HG03565 (cell line): ENCODE measurements around the gene VSNL1.

ENCODE experiments used
- ATAC-seq: cut with Tn5 transposase; IDR thresholded peaks from one replicate; pipeline ENCODE4 v1.9.1; 2021; ENCODE audit warnings: mild to moderate bottlenecking, moderate library complexity; ENCODE audit not compliant: unreplicated experiment

VSNL1 gene

DNA sequence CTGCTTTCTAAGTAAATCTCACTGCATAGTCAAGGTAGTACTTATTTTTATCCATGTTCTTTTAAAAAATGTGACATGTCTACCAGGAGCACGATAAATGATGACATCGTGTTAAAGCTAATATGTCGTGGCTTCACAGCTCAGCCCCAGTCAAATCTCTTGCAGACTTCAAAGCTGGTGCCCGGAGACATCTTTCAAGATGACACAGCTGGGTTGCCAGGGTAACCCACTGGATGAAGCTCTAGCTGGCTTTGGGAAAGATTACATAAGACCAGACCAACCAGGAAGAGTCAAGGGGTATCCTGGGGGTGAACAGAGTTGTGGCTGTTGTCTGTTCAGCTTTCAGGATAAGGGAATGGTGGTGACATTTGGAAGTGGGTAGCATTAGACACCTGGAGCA is 67.8 kb downstream of the VSNL1 start:
- ATAC-seq, result no peak

DNA sequence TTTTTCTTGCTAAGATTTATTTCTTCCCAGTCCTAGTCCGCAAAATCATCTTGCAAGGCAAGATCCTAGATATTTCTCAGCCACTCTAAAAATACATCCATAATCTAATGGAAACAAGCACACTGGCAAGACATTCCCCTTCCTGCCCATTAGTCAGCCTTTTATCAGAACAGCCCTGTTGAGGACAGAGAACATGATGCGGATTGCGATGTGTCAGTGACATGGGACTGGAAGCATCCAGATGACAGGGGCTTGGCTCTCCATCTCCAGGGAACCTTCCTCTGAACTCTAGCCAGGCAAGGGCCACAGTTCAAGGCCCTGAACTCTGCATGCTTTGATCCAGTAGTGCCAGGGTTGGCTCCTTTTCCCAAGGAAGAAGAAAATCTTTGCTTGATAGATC is 70.0 kb downstream of the VSNL1 start:
- ATAC-seq, result no peak

DNA sequence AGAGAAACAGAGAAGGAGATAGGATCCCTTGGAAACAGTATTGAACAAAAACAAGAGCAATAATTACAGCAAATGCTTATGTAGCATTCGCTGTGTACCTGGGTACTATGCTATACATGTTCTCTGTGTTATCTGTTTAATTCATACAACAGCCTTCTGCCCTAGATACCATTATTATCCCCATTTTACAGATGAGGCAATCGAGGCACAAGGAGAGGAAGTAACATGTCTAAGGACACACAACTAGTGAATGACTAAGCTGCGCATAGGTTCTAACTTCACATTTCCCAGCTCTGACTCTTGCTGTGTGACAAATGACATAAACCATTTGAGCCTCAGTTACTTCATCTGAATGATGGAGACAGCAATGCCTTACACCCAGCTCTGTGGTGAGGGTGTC is 70.5 kb downstream of the VSNL1 start:
- ATAC-seq, result no peak

DNA sequence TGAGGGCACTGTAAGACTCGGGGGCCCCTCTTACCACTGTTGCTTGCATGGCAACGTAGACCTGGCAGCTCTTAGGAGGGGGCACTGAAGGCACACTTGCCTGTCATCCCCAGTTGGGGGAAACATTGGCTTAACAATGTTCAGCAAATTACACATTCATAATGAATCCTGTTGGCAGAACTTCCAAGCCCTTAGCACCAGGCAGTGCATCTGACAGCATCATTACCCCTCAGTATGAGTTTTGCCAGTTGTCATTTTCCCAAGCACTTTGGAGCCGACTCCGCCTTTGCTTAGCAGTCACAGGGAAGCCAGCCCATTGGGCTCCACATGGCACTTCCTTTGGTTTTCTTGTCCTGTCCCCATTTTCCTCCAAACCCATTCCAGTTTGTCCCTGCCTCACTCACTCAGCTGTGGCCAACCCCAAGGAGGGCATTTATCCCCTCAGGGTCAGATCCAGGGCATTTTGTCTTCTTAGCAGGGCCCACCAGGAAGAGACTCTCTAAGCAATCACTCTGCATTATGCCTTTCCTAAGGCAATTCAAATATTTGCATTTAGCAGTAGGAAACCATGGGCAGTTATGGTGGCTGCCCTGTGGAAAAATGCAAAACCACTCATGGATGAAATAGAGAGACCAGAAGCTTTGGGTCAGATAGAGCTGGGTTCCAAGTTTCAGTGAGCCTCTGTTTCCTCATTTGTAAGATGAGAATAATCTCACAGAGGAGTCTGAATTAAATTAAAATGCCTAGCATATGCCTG is 73.9 kb downstream of the VSNL1 start:
- no peak for ATAC-seq

DNA sequence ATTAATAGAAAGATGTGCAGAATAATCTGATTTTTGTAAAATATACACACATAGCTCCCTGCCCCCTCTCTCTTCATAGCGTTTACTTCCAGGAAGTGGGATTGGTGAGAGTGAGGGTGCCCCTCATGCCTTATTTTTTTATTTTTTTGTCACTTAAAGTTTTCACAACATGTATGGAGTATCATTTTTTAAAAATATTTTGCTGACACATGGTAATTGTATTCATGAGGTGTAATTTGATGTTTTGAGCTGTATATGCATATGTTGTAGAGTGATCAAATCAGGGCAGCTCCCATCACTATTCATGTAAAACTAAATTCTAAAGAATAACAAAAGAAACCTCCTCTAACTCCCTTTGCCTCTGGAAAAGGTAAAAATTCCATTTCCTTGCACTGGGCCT is 74.7 kb downstream of the VSNL1 start:
- ATAC-seq, result no peak

DNA sequence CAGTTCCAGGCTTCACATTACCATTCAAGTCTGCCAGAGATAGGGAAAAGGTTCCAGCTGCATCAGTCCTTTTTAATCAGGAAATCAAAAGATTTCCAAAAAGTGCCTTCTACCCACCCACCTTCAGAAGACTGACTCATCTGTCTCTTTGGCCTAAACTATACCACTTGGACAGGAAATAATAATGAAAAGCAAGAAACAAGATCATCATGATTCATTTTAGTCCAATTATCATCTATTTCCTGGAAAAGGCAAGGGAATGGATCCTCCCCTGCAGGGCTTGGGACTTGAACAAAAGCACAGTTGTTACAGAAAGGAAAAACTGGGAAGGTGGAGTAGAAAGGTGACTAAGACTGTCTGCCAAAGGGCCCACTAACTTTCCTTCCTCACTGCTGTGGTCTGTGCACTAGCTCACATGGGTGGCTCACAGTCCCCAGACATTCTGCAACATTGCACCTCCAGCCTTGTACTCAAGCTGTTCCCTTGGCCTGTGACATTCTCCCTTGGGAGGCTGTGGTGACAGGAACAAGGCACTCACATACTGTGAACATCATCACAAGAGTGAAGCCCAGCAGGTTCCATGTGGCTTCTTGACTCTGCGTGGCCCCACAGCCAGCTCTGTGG is 75.3 kb downstream of the VSNL1 start:
- ATAC-seq, result no peak

DNA sequence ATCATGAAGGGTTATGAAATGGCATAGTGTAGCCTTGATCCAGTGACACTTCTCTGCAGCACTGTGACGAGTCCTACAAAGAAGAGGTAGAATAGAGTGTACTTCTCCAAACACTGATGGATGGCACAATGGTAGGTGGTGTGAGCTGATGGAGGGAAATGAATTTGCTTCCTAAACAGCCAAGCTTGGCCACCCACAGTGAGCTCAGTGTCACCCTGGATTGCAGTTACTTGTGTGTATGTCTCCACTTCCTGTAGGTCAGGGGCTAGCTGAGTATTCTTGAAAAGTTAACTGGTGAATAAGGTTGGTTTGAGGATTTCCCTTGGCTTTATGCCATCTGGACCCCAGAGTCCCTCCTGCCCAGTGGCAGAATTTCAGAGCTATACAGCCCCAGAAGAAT is 75.9 kb downstream of the VSNL1 start:
- no peak for ATAC-seq

DNA sequence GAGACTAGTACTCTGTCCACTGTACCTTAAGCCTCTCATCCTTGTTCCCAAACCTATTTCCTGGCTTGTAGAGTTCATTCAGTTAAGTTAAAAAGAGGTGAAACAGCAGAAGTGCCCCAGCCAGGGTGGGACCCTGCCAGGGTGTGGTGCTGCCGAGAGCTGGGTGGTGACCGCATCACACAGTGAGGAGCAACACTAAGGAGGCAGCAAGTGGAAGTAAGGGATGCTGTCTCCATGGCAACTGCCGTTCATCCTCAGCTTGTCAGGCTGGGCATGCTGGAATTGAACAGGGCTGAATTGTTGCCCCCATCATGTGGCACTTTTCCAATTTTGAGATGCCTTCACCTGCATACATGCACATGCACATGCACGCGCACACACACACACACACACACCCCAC is 77.0 kb downstream of the VSNL1 start:
- no peak for ATAC-seq

DNA sequence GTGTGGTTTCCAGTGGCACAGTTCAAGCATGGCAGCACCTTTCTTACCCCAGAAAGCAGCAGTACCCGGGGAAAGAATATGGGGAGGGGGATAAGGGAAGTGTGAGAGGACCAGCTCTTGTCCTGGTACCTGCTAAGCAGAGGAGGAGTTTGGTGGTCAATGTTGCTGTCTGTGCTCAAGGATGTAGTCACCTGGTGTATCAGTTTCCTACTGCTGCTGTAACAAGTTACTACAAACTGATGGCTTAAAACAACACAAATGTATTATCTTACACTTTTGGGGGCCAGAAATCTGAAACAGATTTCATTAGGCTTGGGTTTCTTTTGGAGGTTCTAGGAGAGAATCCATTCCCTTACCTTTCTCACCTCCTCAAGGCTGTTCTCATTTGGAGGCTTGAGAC is 77.5 kb downstream of the VSNL1 start:
- ATAC-seq, result no peak

DNA sequence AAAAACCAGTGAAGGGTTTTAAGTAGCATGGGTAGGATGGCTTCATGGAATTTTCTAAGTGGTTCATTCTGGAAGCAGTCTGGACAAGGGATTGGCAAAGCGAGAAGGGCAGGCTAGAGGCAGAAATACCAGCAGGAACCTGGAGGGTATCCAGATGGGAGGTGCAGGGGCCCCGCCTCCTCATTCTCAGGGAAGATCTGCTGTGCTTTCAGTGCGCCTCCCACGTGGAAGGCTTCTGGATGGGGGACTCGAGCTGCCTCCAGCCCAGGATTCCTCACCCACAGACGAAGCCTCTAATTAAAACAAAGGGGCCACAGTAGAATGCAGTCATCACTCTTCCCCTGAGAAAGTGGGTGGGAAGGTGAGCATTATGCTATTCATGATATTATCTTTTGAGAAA is 79.8 kb downstream of the VSNL1 start:
- no peak for ATAC-seq

DNA sequence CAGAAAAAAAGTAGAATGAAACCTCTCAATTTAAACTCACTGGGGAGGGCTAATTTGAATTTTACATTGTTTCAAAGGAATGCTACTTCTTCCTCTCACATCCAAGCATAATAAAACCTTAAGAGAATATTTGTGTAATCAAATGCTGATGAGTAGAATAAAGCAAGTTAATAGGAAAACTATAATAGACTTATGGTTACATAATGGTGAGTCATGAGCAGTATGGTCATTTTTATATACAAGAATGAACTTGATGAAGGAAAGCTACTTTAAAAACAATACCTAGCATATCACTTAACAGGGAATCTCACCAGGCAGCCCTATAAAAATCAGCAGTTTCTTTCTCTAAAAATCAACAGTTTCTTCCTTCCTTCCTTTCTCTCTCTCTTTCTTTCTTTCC is 80.3 kb downstream of the VSNL1 start:
- ATAC-seq, result no peak

DNA sequence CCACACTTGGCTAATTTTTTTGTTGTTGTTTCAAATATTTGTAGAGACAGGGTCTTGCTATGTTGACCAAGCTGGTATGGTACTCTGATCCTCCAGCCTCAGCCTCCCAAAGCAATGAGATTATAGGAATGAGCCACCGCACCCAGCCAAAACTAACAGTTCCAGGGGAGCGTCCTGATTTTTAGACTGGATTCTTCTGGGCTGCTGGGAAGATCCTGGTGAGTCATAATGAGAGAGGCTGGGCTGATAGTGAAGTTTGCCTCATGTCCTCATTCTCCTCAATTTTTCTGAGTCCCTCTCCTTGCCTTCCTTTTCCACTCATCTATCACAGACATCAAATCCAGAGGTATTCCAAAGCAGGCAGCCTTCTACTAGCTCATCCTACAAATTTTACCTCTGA is 81.3 kb downstream of the VSNL1 start:
- ATAC-seq, result no peak

DNA sequence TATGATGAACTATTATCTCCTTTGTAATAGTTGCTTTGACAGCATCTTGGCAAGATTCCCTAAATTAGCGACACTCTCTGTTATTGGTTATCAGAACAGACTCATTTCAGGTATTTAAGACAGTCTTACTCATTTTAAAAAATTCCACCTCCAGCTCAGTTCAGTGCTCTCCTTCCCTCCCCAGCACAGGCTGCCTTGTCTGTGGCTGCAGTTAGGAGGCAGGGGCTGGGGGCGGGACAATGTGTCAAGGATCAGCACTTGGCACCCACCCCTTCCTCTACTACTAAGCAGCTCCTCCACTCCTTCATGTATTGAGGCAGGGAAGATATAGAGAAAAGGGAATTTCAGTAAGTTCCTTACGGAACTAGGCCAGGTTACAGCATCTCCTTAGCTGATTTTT is 85.0 kb downstream of the VSNL1 start:
- ATAC-seq, result no peak

DNA sequence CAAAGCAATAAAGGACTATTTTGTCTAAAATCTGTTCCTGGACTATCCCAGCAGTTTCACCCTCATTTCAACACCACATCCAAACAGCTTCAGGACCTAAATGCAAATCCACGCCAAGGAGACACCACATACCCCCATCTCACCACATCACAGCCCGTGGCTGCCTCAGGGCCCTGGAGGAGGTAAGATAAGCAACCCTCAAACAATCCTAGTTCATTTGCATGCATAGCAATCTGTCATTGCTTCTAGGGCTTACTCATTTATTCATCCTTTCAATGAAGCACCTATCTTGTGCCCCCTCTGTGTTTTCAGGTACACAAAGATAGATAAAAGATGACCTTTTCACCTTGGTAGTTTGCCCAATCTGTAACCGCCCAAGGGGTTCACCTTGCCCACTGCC is 86.5 kb downstream of the VSNL1 start:
- no peak for ATAC-seq

DNA sequence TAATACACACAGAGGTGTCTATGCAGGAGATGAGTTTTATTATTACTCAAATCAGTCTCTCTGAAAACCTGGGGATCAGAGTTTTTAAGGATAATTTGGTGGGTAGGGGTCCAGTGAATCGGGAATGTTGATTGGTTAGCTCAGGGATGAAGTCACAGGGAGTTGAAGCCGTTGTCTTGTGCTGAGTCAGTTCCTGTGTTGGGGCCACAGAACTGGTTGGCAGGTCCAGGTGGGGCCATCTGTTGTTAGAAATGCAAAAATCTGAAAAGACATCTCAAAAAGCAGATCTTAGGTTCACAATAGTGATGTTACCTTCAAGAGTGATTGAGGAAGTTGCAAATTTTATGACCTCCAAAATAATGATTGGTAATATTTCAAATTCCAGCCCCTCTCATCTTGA is 86.9 kb downstream of the VSNL1 start:
- ATAC-seq, result no peak

DNA sequence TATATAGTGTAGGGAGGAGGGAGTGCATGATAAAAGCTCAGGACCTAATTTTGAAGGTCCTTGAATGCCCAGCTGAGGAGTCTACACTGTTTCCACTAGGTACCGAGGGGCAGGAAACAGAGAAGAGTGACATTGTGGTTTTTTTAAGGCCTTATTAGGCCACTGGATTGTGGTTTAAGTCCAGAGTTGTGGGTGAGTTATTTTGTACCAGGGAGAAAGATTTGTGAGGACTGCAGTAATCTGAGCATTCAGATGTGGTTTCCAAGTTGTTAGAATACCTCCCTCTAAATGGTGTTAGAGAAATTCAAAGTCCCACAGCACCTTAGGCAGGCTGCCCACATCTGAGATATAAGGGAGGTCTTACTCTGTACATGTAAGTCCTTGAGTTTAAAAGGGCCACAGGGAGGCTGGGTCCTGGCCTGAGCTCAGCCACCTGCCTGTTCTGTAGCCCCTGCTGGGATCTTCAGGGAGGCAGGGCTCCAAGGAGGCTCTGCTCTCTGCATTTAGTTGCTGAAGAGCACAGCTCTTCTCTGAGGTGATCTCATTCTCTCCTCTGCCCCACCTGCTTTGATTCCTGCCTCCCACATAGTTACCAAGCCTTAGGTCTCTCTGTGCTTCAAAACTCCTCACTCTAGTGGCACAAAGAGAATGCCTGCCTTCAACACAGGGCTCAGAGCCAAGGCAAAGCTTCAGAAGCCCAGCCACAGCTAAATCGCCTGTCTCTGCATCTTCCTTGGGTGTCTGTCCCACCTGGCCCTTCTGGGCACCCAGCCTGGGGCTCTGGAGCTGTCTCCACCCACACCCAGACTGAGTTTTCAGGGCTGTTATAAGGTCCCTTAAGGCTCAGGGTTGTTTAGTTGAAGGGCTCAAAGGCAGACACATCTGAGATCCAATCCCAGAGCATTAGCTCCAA is 88.1 kb downstream of the VSNL1 start:
- no peak for ATAC-seq

DNA sequence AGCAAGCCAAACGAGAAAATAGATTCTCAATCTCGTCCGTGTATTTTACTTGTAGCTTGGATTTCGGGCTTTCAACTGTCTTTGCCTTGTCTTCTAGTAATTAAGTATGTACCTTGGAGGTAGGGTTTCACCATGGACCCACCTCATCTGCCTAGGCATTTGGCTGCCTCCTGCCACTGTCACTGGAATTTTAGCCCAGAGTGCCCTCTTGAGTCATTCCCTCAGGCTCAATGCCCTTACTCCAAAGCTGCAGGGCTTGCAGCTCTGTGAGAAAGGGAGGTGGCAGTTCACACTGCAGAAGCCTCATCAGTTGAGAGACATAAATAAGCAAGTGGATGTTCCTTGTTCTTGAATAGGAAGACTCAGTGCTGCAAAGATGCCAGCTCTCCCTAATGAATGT is 89.6 kb downstream of the VSNL1 start:
- ATAC-seq, result no peak

DNA sequence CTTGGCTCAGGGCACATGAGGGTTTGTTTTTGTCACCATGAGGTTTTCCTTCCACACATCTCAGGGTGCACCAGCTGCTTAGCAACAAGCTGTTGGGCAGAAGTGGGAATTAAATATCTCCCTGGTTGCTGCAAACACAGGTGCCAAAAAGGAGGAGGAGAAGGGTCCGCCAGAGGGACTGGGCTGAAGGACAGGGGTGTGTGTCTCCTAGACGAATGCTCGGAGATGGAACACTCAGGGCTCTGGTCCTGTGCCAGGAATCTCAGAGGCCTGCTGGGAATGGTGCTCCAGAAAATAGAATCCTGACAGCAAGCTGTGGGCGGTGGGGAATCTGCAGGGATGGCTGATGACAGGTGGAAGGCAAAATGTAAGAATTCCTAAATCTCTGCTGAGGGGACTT is 94.5 kb downstream of the VSNL1 start:
- no peak for ATAC-seq

DNA sequence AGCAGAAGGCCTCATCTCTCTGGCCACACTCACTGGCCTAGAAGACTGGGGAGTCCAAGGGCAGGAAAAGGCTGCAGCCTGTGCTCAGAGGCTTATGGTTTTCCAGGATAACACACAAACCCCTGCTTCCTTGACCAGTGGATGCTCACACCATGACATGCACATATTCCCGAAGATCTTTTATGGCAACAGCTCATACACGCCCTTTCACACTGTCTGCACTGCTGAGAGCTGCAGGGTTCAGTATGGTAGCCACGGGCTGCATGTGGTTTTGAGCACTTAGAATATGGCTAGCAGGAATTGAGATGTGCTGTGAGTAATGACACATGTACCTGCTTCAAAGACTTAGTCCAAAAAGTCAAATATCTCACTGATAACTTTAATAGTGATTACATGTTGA is 95.8 kb downstream of the VSNL1 start:
- ATAC-seq, result no peak

DNA sequence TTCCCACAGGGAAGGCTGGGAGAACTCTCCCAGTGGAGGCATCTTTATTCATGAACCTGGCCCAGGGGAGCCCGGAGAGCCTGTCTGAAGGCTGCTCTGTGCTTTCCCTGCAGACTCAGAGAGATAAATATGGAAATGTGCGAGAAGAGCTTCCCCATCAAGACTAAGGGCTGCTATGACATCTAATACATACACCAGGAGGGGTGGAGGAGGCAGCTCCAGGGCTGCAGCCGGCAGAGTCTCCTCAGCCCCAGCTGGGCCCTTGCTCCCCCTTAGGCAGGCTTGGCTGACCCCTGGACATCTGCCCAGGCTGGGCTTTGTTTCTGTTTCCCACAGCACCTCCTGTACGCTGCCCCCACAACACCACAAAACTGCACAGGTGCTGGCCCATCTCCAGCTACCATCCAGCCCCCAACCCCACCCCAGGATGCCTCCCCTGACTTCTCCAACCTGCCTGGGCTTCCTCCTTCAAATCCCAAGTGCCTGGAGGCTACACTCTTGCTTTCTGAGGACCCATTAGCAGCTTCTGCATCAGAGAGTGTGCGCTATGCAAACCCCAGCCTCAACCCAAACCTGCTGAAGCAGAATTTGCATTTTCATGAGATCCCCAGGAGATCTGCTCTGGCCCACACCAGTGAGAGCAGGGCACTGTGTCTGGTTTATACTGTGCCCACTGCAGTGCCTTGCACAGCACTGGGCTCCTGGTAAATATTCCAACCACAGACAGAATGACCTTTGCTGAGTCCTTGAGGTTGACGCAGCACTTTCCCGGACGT is 96.8 kb downstream of the VSNL1 start:
- ATAC-seq, result no peak

DNA sequence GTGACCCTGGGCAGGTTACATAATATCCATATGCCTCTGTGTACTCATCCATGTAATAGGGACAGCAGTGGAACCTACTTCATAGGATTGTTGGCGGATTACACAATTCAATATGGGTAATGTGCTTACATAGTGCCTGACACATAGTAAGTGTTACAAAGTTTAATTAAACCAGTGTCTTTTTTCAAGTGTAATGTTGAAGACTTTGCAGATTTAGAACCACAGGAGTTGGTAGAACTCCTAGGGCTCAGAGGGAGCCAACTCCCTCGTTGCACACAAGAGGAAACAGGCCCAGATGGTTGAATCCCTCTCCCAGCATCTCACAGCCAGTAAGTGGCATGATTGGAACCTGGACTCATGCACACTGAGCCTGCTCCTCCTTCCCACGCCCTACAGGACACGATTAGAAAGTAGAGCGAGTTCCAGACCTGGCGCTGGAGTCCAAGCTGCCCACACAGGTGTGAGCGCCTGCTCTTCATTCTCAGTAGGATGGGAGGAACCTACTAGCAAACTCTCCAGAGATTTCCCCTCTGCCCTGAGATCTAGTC is 97.8 kb downstream of the VSNL1 start:
- ATAC-seq, result no peak
